ENCODE measurements around the gene PITPNC1.

Gene PITPNC1

DNA sequence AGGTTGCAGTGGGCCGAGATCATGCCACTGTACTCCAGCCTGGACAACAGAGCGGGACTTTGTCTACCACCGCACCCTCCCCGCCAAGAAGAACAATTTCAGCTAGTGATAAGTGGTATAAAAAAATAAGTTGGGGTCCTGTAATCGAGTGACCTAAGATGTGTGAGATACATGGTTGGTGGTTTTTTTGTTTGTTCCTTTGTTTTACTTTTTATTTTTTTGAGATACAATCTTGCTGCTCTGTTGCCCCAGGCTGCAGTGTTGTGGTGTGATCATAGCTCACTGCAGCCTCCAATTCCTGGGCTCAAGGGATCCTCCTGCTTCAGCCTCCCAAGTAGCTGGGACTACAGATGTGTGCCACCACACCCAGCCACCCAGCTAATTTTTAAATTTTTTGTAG lies 58.7 kb downstream of the PITPNC1 start:
- DNase-seq = no peak

DNA sequence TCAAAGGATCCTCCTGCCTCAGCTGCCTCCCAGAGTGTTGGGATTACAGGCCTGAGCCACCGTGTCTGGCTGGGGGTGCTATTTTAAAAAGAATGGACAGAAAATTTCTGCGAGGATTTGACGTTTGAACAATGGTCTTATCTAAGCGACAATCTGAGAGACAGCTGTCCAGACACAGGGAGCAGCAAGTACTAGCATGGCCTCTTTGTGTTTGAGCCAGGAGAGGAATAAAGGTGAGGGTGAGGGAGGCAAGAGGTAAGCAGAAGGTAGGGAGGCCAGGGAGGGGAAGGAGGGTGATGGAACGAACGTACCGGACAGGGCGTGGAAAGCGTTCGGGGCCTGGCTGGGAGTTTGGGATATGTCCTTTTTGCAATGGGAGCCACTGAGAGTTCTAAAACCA lies 59.2 kb downstream of the PITPNC1 start:
- no peak for DNase-seq

DNA sequence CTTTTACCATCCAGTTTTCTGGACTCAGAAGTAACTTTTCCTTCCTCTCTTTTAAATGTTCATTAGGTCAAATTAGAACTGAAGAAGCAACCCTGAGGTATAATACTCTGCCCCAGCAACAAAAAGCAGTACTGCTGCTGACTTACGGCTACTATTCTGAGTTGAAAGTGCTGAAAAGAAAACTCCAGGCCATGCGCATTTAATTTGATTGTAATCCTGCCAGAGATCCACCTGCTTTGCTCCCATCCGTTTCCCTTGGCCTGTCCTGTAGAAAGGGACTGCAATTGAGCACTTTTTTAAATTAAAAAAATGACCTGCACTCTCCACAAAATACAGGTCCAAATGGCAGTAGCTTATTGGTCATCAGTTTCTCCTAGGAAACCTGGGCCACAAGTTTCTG lies 61.6 kb downstream of the PITPNC1 start:
- DNase-seq = no peak

DNA sequence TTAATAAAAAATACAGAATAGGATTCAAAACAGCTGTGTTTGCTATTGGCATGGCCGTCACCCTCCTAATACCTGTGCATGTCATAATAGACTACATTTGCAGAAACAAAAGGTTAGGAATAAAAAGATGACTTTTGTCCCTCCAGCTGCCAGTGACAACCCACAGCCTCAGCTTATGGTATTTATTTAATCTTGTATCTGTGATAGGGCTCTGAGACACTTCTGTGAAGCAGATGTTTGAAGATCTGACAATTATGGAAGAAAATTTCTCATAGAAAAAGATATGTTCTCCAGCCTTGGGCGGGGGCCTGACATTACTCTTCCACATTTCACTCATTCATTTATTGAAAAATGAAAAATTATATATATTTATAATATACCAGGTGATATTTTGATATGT lies 62.2 kb downstream of the PITPNC1 start:
- no peak for DNase-seq

DNA sequence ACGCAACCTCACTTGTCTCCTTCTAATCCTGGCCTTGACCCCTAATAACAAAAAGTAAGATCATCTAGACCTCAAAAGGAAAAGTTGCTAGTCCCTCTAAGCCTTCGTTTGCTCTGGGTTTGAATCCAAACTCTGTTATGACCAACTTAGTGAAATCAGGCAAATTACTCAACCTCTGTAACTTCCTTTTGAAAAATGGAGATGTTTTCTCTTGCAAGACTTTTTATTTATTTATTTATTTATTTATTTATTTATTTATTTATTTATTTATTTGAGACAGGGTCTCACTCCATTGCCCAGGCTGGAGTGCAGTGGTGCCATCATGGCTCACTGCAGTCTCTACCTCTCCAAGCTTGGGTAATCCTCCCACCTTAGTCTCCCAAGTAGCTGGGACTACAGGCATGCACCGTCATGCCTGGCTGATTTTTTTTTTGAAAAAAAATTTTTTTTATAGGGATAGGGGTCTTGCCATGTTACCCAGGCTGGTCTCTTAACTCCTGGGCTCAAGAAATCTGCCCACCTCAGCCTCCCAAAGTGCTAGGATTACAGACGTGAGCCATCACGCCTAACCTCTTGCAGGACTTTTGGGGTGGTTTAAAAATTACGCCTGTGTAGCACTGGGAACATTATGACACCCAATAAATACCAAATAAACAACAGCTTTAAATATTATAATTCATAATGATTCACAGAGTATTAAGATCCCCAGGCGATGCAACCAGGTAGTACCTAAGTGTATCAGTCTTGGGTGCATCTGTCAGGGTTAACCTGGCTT lies 63.4 kb downstream of the PITPNC1 start:
- peak; percentile 11 for DNase-seq

DNA sequence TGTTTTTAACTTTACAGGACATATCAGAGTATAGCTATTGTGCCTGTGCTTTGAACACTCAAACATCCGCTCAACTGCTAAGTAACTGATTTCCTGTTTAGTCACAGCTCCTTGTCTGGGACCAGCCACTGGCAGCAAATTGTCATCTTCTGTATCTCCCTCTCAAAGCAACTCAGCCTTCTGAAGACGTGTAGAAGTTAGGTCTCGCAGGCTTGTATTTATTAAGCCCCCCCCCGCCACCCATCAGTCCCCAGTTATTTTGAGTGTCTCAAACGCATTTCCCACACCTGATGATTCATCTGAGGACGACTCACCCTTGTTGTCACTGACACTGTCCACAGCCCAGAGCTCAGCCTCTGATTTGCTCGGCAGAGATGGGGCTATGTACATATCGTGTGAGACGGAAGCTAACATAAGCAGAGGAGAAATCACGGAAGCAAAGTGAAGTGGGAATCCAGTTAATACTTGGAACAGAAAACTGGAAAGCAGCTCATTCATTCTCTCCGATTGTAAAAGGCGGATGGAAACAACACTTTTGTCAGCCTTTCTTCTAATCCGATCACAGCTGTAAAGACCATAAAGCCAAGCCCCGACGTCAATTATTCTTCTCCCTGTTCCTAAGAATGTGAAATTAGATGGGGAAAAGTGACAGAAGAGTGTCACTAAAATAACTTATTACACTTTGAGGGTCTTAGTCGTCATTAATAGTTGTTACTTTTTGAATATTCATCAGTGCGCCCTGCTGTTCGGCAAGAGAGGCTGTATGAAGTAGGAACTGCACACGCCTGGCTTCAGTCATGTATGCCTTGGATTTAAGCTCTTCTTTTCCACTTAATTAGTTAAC lies 64.2 kb downstream of the PITPNC1 start:
- DNase-seq = peak; percentile 82

DNA sequence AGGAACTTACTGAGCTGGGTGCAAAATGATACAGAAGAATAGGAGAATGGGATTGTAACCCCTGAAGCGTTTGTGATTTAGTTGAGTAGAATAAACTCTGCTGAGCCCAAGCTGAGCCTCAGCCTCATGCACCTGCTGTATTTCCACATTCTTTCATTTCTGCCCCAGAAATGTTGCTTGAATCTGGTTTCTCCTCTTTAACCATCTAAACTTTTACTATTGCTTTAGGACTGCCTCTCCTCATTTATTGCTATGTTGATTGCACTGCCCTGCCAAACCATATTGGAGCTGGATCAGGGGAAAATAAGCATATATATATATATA lies 64.8 kb downstream of the PITPNC1 start:
- no peak for DNase-seq

DNA sequence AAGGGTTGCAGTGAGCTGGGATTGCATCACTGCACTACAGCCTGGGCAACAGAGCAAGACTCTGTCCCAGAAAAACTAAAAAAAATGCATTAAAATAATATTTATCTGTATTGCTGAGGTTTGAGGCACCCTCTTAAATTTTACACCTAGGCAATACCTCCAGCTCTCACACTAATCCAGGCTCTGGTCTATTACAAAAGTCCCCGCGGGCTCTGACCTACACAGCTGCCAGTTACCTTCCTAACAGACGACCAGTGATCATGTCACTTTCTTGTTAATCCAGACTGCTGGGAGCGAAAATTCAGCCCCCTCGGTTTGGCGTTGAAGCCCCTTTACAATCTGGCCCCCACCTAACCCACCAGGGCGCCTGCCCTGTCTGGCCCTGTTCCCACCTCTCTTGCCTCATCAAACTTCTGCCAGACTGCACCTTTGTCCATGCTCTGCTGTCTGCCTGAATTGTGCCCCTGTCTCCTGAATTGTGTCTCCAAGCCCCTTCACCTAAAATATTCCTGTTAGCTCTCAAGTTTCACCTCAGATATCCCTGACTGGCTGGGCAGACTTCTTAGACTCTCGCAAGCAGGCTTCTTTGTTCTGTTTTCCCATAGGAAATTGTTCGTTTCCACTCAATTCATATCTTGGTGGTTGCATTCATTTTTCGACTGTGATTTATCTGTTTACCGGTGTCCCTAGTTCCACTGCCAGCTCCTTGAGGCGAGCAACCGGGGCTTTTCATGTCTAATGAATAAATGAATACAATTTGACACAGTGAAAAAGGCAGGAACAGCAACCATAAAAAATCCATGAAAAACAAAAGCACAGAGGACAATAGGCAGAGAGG lies 65.9 kb downstream of the PITPNC1 start:
- no peak for DNase-seq

DNA sequence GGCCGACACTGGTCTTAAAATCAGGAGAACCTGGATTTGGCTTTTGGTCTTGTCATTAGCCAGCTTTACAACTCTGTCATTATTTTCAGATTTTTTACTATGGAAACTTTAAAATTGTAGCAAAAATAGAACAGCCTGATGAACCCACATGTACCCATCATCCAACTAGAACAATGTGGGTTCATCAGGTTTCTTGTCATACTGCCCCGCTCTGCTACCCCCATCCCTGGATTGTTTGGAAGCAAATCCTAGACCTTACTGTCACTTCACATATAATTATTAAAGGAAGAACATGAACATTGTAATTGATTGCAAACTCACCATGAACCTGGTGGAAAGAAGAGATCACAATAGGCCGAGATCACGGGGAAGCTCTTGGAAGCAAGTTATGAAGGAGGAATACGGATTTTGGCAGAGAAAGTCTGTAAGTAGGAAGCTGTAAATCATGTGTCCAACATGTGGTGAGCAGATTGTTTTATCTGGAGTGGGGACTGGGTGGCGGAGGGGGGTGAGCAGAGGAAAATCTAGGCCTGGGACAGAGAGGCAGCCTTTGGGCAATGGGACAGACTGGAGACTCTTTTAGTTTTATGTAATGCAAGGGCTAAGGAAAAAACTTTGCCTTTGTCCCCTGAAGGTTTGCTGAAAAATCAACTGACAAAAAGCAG lies 67.0 kb downstream of the PITPNC1 start:
- DNase-seq = peak; percentile 53

DNA sequence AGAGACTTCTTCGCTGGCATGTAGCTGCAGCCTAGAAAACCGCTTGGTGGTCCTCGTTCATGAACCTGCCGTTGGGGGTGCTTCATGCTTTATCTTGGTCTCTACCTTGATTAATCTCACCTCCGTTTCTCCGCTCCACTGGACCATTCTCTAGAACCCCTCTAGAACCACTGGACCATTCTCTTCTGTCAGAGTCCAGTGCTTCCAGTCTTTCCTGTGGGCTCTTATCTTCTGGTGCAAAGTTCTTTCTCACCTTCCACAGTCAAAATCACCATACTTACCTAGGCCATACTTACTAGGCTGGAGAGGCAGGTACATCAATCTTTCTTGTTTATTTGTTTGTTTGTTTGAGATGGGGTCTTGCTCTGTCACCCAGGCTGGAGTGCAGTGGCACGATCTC lies 71.4 kb downstream of the PITPNC1 start:
- no peak for DNase-seq

DNA sequence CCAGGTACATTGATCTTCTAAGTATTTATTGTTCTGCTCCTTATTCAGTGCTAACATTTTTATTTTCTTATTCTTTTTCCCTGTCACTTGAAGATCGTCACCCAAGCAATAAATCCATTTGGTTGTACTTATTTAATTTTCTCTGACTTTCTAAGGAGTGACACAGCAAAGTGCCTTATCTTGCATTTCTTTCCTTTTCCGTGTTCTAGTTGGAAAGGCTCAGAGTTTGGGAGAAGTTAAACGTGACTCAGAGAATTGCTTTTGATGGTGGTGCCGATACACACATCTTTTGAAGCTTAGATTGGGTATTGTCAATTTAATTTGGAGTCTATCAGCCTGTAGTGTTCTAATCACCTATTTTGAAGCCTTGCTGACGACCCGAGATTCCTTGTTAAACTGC lies 72.0 kb downstream of the PITPNC1 start:
- no peak for DNase-seq

DNA sequence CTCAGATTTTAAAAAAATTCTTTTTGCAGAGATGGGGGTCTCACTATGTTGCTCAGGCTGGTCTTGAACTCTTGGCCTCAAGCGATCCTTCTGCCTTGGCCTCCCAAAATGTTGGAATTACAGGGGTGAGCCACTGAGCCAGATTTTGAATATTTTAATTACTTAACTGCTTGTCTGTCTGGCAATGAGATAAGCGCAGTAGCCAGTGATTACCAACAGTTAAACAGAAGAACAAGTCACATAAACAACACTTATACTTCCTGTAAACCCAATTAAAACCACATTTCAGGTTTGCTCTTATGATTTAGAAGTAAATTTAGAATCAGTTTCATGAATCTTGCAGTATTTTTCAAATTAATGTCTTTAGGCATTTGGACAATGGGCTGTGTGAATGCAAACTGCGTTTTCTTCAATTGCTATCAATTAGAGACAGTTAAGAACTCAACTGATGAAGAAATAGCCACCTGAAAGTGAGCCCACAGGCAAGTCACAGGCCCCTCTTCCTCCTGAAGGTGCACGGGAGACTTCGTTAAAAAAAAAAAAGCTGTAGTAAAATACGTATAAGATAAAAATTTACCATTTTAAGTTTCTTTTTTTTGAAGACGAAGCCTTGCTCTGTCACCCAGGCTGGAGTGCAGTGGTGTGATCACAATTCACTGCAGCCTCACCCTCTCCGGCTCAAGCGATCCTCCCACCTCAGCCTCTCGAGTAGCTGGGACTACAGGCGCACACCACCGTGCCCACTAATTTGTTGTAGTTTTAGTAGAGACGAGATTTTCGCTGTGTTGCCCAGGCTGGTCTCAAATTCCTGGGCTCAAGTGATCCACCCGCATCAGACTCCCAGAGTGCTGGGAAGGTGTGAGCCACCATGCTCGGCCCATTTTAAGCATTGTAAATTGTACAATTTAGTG lies 73.0 kb downstream of the PITPNC1 start:
- DNase-seq = no peak

DNA sequence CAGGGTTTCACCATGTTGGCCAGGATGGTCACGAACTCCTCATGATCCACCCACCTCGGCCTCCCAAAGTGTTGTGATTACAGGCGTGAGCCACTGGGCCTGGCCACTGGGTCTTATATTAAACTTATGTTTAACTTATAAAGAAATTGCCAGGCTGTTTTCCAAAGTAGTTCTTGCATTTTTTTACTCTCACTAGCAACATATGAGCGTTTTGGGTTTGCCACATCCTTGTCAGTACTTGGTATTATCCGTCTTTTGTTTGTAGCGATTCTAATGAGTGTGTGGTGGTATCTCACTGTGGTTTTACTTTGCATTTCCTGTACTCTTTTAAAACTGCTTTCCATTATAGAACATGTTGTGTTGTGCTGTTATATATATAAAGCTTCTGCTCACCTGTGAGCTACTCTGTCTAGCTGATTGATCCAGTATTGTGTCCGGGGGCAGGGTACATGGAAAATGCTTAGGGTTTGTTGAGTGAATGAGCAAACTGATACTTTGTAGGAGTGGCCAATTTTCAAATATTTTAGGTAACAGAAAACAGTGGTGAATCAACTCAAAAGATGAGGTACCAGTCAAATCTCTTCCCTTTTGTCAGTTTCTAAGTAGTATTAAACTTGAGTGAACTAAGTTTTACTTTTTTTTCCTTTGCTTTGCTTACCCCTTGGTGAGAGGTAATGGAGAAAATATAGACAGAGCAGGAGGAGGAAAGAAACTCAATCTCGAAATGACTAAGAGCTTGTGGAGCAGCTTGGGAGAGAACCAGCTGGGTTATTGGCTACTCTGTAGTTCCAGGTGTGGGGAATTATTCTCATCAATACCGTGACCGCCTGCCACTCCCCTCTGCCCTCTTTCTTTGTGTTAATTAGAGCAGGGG lies 75.8 kb downstream of the PITPNC1 start:
- DNase-seq = no peak

DNA sequence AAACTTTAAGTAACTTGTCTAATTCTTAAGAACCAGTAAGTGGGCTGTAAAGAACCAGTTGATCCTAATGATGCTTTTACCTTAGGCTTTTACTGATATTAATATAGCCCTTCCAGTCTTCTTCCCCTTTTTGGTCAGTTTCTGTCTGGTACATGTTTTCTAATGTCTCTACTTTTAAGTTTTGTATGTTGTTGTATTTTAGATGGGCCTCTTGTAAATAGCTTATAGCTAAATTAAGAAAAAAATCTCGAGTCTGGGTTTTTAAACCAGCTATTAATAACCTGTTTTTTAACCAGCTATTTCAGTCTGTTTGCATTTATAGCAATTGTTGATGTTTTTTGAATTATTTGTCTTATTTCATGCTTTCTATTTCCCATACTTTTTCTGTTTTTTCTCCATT lies 79.0 kb downstream of the PITPNC1 start:
- DNase-seq = no peak

DNA sequence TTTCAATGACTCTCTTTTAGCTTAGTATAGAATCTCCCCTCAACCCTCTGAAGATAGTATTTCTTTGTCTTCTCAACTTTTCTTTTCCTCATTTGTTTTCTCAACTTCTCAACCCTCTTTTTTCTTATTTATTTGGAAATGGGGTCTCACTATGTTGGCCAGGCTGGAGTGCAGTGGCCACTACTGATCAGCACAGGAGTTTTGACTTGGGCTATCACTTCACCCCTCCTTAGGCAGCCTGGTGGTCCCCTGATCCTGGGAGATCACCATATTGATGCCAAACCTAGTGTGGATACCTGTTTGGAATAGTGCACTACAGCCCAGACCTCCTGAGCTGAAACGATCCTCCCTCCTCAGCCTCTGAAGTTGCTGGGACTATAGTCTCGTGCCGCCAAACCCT lies 79.8 kb downstream of the PITPNC1 start:
- DNase-seq = no peak

DNA sequence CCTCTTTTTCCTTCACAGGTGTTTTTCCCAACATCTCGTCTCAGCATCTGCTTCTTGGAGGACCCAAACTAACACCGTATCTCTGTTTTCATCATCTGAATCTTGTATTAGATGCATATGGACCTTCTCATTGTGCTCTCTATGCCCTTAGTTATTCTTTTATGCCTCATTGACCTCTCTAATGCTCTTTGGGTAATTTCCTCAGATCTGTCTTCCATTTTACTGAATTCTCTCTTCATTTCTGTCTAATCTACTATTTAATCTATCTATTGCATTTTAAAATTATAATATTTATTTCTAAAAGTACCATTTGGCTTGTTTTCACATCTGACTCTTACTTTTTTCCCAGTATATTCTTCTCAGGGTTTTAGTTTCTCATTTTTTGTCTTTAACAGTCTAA lies 81.1 kb downstream of the PITPNC1 start:
- DNase-seq = no peak

DNA sequence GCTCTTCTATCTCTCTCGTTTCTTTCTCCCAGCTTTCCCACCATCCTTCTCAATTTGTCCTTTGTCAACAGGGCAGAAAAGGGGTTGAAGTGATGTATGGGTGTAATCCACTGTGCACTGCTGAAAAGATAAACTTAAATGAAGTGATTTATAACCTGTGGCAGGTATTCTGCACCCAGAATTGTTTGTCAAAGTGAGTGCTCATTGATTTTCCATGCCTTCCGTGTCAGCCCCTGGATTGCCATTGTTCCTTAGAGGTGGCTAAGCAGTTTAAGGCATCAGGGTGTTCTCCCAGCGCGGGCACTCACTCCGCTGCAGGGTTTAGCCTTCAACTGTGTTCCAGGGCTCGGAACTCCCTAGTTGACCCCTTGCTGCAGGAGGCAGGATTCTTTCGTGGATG lies 82.9 kb downstream of the PITPNC1 start:
- DNase-seq = no peak

DNA sequence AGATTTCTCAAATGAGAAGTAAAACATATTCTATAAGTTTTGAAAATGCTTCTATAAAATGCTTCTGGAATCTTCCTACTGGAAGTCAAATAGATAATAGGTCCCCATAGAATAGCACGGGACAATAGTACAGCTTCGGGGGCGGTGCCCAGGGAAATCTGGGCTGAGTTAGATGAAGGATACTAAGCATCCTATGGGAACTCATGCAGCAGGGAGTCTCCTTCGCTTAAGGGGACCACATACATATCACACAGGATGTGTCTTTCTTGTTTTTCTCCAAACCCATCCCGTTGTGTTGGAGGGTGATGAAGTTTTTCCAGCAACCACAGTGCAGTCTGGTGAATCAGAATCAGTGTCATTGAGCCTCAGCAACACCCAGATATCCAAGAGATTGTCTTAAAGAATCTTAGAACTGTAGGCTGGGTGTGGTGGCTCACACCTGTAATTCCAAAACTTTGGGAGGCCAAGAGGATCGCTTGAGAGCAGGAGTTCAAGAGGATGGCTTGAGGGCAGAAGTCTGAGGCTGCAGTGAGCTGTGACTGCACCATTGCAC lies 84.2 kb downstream of the PITPNC1 start:
- DNase-seq = no peak

DNA sequence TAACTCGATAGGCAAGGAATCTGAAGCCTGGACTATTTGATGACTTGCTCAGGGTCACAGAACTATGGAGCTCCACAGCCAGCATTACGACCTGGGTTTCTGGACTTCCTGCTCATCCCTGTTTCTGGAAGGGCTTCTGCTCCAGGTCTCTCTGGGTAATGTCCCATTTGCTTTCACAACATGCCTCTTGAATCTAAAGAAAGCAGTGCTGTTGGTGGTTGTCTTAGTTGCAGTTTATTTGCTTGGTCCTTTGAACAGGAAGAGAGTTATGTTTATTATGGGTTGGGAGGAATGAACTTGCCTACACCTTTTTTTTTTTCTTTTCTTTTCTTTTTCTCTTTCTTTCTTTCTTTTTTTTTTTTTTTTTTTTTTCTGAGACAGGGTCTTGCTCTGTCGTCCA lies 84.8 kb downstream of the PITPNC1 start:
- DNase-seq = no peak

DNA sequence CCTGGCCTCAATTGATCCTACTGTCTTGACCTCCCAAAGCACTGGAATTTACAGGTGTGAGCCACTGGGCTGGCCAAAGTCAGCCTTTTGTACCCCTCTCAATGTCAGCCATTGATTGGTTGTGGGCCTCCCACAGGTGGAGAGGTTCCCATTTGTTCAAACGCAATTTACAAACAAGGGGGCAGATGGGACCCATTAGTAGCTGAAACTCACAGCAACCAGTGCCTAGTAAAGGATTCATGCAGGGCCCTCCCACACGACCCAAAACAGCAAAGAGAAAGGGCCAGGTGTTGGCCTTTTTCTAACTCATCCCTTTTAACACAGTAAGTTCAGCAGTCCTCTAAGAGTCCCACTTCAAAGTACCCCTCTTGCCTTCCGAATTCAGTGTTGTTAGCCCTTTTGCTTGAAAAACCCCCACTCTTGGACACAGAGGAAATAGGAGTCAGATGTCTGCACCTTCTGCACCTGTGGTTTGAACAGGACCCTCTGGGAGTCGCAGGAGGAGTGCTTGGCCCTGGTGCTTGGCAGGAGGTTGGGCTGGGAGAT lies 89.2 kb downstream of the PITPNC1 start:
- no peak for DNase-seq
